HepG2 (cell line): Measurements from ENCODE around the gene TPI1. TPM values are rescaled to one million over a fixed set of nuclear protein-coding genes. Genes with fewer than 3 reads are reported as not detected.
A peak's percentile ranks its signal among the peaks of the same experiment; 100 is the strongest.

ENCODE experiments used
- ARID4A ChIP-seq: sonication (generic); formaldehyde crosslinking; IDR thresholded peaks from 2 replicates; pipeline ENCODE4 v1.5.0; 2020; ENCODE audit warnings: mild to moderate bottlenecking, missing genetic modification reagents, borderline replicate concordance
- ARNTL ChIP-seq: sonication (generic); formaldehyde crosslinking; IDR thresholded peaks from 2 replicates; pipeline ENCODE4 v1.4.0; 2020; ENCODE audit warnings: mild to moderate bottlenecking, missing genetic modification reagents
- ASH2L ChIP-seq: fragments of 300-600, 200-600 bp; sonication (generic); IDR thresholded peaks from 2 replicates; pipeline ENCODE4 v1.7.0; 2017; ENCODE audit warnings: low read depth, mild to moderate bottlenecking, moderate library complexity, mixed read lengths, low read length; ENCODE audit not compliant: insufficient read length
- ATF7-NPFF ChIP-seq: sonication (generic); formaldehyde crosslinking; IDR thresholded peaks from 2 replicates; pipeline ENCODE4 v1.8.1; 2023; ENCODE audit warnings: mild to moderate bottlenecking, low read depth, missing genetic modification reagents, moderate library complexity
- CAMTA2 ChIP-seq: sonication (generic); formaldehyde crosslinking; IDR thresholded peaks from 2 replicates; pipeline ENCODE4 v1.4.0; 2020; ENCODE audit warnings: mild to moderate bottlenecking, missing genetic modification reagents, borderline replicate concordance
- FOSL2 ChIP-seq: sonication (generic); formaldehyde crosslinking; IDR thresholded peaks from 2 replicates; pipeline ENCODE4 v1.4.0; 2020; ENCODE audit warnings: missing genetic modification reagents
- JUND ChIP-seq: sonication (generic); formaldehyde crosslinking; IDR thresholded peaks from 2 replicates; pipeline ENCODE4 v1.8.0; 2022; ENCODE audit warnings: mild to moderate bottlenecking, missing genetic modification reagents
- KDM2A ChIP-seq: sonication (generic); formaldehyde crosslinking; IDR thresholded peaks from 2 replicates; pipeline ENCODE4 v1.4.0; 2020; ENCODE audit warnings: low read depth, missing genetic modification reagents, borderline replicate concordance
- MAX ChIP-seq: IDR thresholded peaks from 2 replicates; pipeline ENCODE4 v1.6.1; 2012; ENCODE audit warnings: inconsistent platforms
- RNF2 ChIP-seq: fragments of 450-650 bp; conservative IDR thresholded peaks from 2 replicates; pipeline ENCODE4 v1.6.1; 2016; ENCODE audit warnings: low read depth
- RNF219 ChIP-seq: sonication (generic); formaldehyde crosslinking; IDR thresholded peaks from 2 replicates; pipeline ENCODE4 v1.5.0; 2020; ENCODE audit warnings: mild to moderate bottlenecking, missing genetic modification reagents
- SATB2 ChIP-seq: sonication (generic); formaldehyde crosslinking; IDR thresholded peaks from 2 replicates; pipeline ENCODE4 v1.5.0; 2020; ENCODE audit warnings: missing genetic modification reagents
- TFDP2 ChIP-seq: sonication (generic); formaldehyde crosslinking; IDR thresholded peaks from 2 replicates; pipeline ENCODE4 v1.4.0; 2020; ENCODE audit warnings: missing genetic modification reagents
- ZBTB7A ChIP-seq: sonication (generic); formaldehyde crosslinking; IDR thresholded peaks from 2 replicates; pipeline ENCODE4 v1.8.0; 2022; ENCODE audit warnings: mild to moderate bottlenecking, missing genetic modification reagents
- ZKSCAN5 ChIP-seq: sonication (generic); formaldehyde crosslinking; IDR thresholded peaks from 2 replicates; pipeline ENCODE4 v1.5.1; 2020; ENCODE audit warnings: mild to moderate bottlenecking, missing genetic modification reagents
- ZNF670 ChIP-seq: sonication (generic); formaldehyde crosslinking; IDR thresholded peaks from 2 replicates; pipeline ENCODE4 v1.8.0; 2022; ENCODE audit warnings: mild to moderate bottlenecking, missing genetic modification reagents, borderline replicate concordance
- ZNF703 ChIP-seq: sonication (generic); formaldehyde crosslinking; IDR thresholded peaks from 2 replicates; pipeline ENCODE4 v1.5.1; 2020; ENCODE audit warnings: missing genetic modification reagents, mild to moderate bottlenecking, moderate library complexity, borderline replicate concordance
- ZNF766 ChIP-seq: sonication (generic); formaldehyde crosslinking; IDR thresholded peaks from 2 replicates; pipeline ENCODE4 v1.5.0; 2020; ENCODE audit warnings: missing genetic modification reagents, borderline replicate concordance
- ZNF784 ChIP-seq: sonication (generic); formaldehyde crosslinking; IDR thresholded peaks from 2 replicates; pipeline ENCODE4 v1.5.1; 2020; ENCODE audit warnings: missing genetic modification reagents, mild to moderate bottlenecking, borderline replicate concordance
- ZNF816 ChIP-seq: sonication (generic); formaldehyde crosslinking; IDR thresholded peaks from 2 replicates; pipeline ENCODE4 v1.8.0; 2022; ENCODE audit warnings: missing genetic modification reagents, mild to moderate bottlenecking, borderline replicate concordance
- polyA plus RNA-seq, 8 experiments: library from polyadenylated mRNA; depleted of rRNA in 3 of 8; stranded (reverse) in 7 of 8; unstranded in 1 of 8; fragments of >200 nt; fragmentation: Illumina TruSeq in 4 of 8; extraction: Trizol in 4 of 8; gene quantifications; 2 replicates each; pipeline versions ENCODE4 v1.2.1 to v1.2.3, GENCODE V29; 2011 to 2016; ENCODE audit warnings: low read depth in 4 of 8, missing spikeins in 1 of 8, mixed read lengths in 1 of 8; ENCODE audit not compliant: insufficient read depth in 1 of 8
- total RNA-seq, 5 experiments: library from RNA; depleted of rRNA; stranded (reverse); fragments of >200 nt; fragmentation: Illumina TruSeq; extraction: Trizol; gene quantifications; 2 replicates each; pipeline ENCODE4 v1.2.3, GENCODE V29; 2016; ENCODE audit warnings: low read depth in 1 of 5

The TPI1 gene
- total and polyA plus RNA-seq, 2 of the 13 experiments (the other 11 are each of a cell fraction or from before 2014, with no cell fraction given) = 945 to 2,535 TPM

- no peak for TF ChIP-seq RNF219 (CRISPR knock-in tag)
- TF ChIP-seq RNF2 = no peak; the same call in 1 of the 2 replicates
- TF ChIP-seq SATB2 = no peak
- TF ChIP-seq ZKSCAN5 = no peak
- TF ChIP-seq ZNF670 (CRISPR knock-in tag) = no peak
- TF ChIP-seq JUND (CRISPR knock-in tag) = no peak
- TF ChIP-seq ZNF784 (CRISPR knock-in tag) = no peak
- no peak for TF ChIP-seq ZBTB7A (CRISPR knock-in tag)
- peak; percentile 62 for TF ChIP-seq ASH2L
- TF ChIP-seq ZNF766 (CRISPR knock-in tag) = 0 out of 2 replicates have a peak, but pooled peaks have one; percentile 23
- peak; percentile 48; the same call in 1 of the 2 replicates for TF ChIP-seq ARID4A (CRISPR knock-in tag)
- TF ChIP-seq FOSL2 (CRISPR knock-in tag) = peak; percentile 83
- TF ChIP-seq ATF7-NPFF = 0 out of 2 replicates have a peak, but pooled peaks have one; percentile 30
- TF ChIP-seq ARNTL (CRISPR knock-in tag) = peak; percentile 29
- TF ChIP-seq CAMTA2 (CRISPR knock-in tag) = 0 out of 2 replicates have a peak, but pooled peaks have one; percentile 14
- TF ChIP-seq TFDP2 (CRISPR knock-in tag) = peak; percentile 47; the same call in 1 of the 2 replicates
- no peak for TF ChIP-seq KDM2A (CRISPR knock-in tag)
- TF ChIP-seq ZNF703 = 0 out of 2 replicates have a peak, but pooled peaks have one; percentile 45
- 0 out of 2 replicates have a peak, but pooled peaks have one; percentile 53 for TF ChIP-seq MAX
- TF ChIP-seq ZNF816 = 0 out of 2 replicates have a peak, but pooled peaks have one; percentile 63
Observed at GRCh38 chr12:6914246-6914946, 47.1 kb downstream of the TPI1 start, which contains the start of gene ENO2 (continued).
